Measurements from ENCODE around the gene MESP1.

The MESP1 gene

DNA sequence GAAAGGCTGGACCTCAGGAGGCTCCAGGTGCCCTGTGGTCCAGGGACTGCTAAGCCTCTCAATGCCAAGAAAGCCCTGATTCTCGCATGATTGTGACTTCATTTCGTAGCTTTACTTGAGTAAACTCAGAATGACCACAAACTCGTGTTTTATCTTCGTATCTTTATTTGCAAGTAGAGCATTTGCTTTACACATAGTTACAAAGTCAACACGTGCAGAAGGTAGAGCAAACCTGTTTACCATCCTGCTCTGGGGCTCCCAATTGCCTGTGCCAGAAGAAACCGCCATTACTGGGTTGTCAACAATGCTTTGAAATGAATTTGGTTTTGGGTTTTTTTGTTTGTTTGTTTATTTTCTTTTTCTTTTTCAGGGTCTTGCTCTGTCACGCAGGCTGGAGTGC is 5.8 kb upstream of the MESP1 start:
- DNase-seq: no peak

DNA sequence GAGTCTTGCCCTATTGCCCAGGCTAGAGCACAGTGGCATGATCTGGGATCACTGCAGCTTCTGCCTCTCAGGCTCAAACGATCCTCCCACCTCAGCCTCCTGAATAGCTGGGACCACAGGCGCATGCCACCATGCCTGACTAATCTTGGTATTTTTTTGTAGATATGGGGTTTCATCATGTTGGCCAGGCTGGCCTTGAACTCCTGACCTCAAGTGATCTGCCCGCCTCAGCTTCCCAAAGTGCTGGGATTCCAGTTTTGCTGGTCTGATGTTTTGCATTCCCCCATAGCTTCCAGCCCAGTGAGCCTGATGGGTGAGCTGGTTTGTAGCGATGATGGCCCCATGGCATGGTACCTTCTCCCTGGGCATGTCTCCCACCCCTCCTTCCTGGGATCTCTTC is 4.7 kb upstream of the MESP1 start:
- no peak for DNase-seq

DNA sequence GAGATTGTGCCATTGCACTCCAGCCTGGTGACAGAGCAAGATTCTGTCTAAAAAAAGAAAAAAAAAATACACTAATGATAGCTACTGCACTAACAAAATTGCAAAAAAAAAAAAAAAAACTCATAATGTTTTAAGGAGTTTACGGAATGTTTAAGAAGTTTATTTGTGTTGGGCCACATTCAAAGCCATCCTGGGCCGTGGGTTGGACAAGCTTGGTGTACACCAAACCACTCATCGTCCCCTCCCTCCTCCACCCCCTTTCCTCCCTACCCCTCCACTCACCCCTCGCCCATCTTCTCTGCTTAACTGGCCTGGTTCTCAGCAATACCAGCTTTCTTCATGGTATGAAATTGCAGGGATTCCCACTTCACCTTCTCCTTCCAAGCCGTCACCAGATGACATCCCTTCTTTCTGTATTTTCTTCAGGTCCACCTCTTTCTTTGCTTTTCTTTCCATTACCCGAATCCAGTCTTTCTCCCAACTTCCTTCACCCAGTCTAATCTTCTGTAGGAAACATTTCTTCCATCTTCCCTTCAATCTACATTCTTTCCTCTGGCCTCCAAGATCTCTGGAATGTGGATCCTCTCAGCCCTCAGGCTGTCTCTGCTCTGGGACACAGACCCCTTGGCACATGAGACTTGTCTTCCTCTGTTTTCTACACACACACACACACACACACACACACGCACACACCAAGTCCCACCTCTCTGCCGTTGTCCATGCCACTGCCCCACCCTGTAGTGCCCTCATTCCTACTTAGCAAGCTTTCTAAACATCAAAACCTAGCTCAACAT is 3.5 kb upstream of the MESP1 start:
- no peak for DNase-seq

DNA sequence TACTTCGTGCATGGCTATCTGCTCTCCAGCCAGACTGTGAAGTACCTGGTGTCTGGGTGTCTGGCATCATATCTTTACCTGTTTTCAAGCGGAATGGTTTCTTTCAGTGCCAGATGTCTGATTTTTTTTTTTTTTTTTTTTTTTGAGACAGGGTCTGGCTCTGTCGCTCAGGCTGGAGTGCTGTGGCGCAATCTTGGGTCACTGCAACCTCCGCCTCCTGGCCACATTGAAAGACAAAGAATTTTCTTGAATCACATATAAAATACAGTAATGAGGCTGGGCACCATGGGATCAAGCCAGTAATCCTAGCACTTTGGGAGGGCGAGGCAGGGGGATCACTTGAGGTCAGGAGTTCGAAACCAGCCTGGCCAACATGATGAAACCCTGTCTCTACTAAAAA is 2.8 kb upstream of the MESP1 start:
- no peak for DNase-seq

DNA sequence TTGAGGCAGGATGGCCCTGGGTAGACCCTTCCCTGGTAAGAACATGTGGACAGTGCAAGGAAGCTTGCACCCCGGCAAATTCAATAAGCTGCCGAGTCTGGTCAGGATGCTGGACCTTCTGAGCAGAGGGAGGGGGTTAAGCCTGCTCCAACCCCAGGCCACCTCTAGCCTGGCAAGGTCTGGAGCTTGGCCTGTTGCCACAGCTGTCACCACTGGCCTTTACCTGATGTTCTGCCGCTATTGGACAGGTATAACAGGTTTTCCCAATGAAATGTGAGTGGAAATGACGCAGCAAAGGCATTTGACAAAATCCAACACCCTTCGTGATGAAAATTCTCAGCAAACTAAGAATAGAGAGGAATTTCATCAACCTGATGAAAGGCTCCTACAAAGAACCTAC is 699 bp upstream of the MESP1 start:
- no peak for DNase-seq

DNA sequence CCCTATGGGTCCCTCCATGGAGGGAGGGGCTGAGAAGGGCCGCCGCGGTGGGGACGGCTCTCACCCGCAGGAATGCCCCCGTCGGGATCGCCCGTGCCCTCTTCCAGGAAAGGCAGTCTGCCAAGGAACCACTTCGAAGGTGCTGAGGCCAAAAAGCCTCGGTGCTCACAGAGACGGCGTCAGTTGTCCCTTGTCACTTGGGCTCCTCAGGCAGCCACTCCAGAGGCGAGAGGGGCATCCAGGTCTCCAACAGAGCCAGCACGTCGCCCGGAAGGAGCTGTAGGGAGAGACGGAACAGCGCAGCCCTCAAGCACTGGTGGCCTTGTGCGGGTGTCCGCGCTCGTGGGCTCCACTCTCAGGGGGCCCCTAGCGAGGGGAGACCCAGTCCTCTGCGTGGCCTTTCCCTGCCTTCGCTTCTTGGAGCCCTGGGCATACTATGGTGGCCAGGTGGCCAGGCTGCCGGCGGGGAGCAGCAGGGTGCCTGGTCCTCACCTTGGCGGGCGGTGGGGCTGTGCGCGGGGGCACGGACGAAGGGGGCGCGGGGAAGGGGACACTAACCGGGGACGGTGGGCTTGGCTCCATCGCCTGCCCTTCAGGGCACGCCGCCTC is 994 bp downstream of the MESP1 start:
- DNase-seq: no peak

DNA sequence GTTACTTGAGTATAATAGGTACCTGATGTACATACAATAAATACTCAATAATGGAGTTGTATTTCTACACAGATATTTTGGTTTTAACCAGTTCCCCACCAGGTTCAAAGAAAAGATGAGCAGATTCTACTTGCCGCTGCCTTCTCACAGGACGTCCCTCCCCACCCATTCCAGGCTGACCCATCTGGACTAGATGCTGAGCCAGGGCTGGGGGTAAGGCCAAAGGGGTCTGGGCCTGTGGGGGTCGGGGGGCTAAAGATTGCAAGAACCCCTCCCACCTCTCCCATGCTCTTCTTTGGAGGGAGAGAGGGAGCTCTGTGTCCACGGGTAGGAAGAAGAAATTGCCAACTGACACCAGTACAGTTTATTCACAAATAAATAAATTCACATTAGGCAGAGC is 1.5 kb downstream of the MESP1 start:
- no peak for DNase-seq

DNA sequence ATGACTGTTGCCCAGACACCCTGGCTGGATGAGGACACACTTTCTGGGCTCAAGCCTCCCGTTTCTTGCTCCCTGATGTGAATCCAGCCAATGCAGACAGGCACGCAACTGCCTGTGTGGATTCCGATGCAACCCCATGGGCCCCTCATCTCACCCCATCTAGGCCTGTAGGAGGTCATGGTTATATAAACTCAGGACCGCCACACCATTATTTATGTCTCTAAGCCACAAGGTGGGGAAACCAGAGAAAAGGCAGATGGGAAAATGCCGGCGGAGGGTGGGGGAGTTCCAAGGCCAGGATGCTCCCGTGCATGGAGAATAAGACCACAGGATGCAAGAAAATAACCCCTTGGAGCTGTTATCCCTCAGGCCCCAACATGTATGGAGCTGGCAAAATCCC is 2.0 kb downstream of the MESP1 start:
- no peak for DNase-seq

DNA sequence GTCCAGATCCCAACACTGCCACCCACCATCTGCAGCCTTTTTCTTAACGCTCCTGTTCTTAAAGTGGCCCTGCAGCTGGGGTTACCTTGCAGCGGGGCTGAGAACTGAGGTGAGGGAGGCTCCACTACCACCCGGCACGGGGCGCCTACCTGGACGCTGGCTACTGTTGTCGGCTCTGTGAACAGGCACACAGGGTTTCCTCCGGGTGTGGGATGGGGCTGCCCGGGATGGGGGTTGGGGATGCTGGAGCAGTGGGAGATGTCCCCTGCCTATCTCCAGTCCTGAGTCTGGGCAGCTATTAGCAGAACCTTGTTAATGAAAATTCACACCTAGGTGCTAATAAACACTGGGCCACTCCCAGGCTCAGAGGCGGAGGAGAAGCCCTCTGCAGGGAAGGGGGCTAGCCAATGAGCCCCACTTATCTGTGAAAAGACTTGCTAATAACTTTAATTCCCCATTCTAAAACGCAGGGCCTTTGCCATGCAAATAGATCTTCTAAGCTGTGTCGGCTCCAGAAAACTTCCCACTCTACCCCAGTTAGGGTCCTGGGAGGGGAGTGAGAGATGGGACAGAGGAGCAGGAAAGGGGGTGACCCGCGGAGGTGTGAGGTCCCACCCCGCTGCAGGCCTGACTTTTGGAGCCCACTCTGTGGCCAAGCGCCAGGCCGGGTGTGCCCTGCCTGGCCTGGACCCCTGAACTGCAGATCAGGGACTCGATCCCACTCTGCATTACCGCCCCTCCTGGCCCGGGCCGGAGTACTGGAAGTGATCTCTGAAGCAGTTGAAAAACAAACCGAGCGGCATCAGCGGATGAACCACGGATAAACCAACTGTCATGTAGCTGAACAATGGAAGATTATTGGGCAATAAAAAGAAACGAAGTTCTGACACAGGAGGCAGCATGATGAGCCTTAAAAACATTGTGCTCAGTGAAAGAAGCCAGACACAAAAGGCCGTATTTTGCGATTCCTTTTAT is 3.1 kb downstream of the MESP1 start:
- DNase-seq: no peak

DNA sequence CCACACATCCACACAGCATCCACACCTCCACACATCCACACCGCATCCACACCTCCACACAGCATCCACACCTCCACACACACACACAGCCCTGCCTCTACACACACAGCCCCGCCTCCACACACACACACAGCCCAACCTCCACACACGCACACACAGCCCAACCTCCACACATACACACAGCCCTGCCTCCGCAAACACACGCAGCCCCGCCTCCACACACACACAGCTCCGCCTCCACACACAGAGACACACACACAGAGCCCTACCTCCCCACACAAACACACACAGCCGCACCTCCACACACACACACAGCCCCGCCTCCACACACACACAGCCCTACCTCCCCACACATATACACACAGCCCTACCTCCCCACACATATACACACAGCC is 4.7 kb downstream of the MESP1 start:
- no peak for DNase-seq

DNA sequence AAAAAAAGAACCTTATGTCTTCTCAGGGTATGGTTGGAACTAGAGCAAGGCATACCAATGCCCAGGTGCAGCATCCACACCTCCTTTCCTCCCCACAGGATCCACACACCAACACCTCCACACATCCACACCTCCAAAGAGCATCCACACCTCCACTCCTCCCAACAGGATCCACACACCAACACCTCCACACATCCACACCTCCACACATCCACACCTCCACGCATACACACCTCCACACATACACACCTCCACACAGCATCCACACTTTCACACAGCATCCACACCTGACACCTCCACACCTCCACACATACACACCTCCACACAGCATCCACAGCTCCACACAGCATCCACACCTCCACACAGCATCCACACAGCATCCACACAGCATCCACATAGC is 5.3 kb downstream of the MESP1 start:
- DNase-seq: no peak

DNA sequence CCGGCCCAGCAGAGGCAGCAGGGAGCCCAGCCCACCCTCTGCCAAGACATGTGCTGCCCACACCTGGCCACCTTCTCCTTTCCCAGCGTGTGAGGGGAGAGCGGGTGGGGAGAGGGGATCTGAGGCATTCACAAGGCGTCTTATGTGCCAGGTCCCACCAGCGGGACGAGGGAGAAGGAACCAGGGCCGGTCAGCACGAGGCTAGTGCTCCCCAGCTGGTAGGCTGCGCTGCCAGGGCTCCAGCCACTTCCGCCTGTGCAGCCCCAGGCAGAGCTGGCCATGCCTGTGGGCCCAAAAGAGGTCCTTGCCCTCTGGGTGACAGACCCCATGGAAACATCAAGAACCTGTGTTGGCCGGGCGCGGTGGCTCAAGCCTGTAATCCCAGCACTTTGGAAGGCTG is 5.9 kb downstream of the MESP1 start:
- DNase-seq: no peak

DNA sequence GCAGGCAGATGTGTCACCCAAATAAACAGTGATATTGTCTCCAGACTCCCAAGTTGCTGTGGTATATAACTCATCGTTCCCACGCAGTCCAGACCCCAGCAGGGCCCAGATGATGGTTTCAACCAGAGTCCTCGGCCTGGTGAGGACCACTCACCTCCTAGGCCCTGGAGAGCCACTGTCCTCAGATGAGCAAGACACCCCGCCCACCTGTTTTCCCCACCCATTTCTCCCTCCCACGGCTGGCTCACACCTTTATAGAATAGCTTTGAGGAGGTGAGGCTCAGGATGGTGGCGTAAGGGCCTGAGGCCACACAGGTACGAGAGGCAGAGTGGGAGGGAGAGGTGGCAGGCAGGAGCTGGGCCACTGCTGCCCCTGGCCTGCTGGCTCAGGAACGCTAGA is 7.5 kb downstream of the MESP1 start:
- no peak for DNase-seq

DNA sequence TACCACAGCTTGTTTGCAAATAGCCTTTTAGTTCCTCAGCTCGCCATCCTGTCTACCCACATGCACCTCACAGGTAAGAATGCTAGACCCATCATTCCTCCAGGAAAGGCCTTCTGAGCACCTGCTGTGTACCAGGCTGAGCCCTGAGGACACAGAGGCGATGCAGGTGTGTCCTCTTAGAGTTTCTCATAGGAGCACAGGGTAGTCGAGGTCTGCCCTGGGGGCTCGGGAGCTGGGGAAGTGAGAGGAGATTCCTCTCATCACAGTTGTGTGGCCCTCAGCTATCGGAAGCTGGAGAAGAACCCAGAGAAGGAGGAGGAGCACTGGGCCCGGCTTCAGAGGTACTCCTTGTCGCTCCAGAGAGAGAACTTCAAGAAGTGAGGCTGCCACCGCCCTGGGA is 8.0 kb downstream of the MESP1 start:
- no peak for DNase-seq

DNA sequence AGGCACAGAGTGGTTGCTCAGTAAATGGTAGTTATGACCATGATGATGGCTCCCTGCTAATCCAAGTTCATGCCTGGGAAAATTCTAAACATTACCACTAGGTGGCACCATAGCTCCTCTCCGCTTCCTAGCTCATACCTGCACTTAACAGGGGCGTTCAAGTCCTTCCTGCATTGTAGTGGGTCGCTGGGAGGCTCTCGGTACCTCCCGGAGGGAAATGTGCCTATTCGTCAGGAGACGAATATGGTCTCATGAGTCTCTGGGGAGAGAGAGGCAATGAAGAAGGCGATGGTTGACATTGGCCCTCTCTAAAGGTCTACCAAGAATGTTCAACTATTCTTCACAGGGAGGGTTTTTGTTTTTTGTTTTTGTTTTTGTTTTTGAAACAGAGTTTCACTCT is 10.9 kb downstream of the MESP1 start:
- no peak for DNase-seq

DNA sequence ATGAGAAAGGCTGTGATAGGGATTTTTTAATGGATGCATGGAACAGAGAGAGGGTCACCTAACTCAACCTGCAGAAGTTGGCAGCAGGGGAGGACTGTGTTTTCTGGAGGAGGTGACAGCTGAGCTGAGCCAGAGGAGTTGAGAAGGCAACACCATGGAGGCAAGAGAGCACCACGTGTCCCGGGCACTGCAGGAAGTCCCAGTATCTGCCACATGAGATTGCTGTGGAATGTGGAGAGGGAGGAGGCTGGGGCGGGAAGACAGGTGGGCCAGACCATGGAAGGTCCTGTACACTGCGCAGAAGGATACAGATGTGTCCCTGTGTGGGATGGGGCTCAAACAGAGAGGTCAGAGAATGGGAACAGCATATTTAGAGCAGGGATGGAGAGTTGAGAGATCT is 15.3 kb downstream of the MESP1 start:
- DNase-seq: no peak

DNA sequence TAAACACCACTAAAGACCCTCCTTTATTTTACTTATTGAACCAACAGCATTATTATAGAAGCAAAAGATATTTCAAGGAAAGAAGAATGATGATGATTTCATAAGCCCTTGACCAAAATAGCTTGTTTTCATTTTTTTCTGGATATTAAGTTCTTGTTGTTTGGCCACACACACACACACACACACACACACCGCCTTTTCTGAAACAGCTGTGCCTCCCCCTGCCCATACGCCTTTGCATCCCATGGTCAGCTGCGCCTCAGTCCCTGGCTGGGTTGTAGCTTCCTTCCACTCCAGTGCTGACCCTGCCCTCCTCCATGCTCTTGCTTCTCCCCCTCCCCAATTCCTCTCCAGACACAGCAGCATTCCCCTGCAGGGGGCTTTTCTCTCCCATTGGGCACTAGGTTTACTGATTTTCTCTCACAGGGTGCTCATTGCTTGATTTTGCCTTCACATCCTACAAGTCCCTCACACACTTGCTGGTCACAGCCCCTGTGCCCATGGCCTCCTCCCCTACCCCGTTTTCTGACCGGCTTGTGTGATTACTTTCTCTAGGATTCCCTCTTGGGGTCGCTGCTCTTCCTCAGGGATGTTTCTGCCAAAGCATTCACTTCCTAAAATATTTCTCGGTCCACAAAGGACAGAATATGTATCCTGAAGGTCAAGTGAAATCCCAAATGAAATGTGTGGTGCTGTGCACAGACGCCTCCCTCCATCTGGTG is 18.4 kb downstream of the MESP1 start:
- no peak for DNase-seq

DNA sequence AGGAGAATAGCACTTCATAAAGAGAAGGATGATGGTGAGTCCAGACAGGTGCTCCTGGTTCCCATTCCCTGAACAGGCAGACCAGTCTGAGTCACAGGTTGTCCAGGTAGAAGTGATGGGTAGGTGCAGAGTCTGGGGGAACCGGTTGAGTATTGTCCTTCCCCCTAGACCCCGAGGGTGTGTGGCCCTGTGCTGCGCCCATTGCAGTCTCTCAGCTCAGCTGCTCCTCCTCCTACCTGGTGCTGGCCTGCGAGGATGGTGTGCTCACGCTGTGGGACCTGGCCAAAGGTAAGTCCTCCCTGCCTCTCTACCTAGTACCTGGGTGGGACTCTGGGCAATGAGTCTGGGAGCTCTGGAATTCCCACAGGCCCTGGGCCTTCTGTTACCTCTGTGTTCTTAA is 19.8 kb downstream of the MESP1 start:
- no peak for DNase-seq

DNA sequence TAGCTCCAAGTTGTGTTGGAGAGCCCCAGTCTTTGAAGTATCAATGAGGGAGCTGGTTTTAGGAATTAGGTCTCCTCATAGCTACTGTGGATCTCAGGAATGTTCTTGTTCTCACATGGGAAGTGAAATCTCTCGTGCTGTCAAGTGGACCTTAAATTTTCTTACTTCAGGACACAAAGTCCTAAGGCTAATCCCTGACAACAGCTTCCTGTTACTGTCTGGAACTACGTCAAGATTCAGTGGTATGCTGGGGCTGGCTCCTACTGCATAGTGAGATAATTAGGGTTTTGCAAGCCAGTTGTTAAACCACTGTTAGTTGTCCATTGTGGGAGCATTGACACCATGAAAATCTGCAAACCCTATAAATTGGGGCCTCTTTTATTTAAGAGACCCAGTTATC is 22.8 kb downstream of the MESP1 start:
- no peak for DNase-seq

DNA sequence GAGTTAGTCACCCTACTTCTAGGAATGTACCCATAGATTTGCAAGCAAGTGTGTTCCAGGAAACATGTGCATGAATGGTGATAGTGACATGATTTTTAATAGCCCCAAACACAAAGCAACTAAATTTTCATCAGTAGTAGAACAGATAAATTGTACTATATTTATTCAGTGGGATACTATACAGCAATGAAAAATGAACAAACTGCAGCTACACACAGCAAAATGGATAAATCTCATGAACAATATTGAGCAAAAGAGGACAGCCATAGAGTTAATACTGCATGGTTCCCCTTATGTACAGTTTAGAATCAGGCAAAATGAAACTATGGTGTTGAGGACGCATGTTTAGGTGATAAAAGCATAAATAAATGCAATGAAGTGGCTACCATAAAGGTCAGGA is 26.0 kb downstream of the MESP1 start:
- no peak for DNase-seq

DNA sequence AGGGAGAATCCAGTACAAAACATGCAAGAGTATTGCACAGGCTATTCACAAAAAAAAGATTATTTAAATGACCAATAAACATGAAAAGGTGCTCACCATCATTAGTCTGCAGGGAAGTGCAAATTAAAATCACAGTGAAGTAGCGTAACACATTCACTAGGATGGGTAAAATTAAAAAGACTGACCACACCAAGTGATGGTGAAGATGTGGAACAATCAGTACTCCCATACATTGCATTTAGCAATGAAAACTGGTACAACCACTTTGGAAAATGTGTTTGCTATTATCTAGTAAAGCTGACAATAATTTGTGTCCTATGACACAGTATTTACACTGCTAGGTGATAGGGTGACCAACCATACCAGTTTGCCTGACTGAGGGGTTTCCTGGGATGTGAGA is 26.4 kb downstream of the MESP1 start:
- DNase-seq: no peak

DNA sequence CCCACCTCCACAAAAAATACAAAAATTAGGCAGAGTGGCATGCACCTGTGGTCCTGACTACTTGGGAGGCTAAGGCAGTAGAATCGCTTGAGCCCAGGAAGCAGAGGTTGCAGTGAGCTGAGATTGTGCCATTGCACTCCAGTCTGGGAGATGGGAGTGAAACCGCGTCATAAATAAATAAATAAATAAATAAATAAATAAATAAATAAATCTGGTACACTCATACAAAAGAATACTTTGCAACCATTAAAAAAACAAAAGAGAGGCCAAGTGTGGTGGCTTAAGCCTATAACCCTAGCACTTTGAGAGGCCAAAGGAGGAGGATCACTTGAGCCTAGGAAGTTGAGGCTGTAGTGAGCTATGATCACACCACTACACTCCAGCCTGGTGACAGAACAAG is 28.0 kb downstream of the MESP1 start:
- no peak for DNase-seq

DNA sequence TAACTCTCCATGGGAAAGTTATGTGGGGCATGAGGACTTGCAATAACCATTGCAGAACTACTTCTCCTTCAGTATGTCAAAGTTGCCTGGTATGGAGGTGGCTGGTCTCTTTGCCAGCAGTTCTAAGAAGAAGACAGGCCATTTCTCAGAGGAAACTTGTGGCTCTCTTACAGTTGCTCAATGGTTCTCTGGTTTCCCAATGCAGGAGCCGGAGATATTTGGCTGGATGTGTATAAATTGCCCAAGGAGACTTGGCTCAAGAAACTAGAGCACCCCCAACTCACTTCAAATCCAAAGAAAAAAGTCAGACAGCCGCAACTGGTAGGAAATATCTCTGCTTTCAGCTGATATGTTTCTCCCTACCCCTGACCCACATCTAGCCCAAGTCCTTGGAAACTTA is 36.3 kb downstream of the MESP1 start:
- no peak for DNase-seq
